Lung (tissue), 12 donors: Measurements from ENCODE around the gene LRRC10. TPM values are rescaled to one million over a fixed set of nuclear protein-coding genes. Genes with fewer than 3 reads are reported as not detected.

Experiments
- ATAC-seq: fragments of 200-7000 bp; cut with Tn5 transposase; one replicate; pipeline ENCODE4 v1.9.1; 2020; ENCODE audit warnings: moderate number of reproducible peaks; ENCODE audit not compliant: insufficient read depth, low FRiP score
- DNase-seq, 3 donors: peaks; one replicate each; pipeline ENCODE4 v3.0.0-alpha.2; 2013 to 2017
- H3K27ac ChIP-seq, 2 donors: one replicate each; pipeline ENCODE4 v1.5.1; 2013; ENCODE audit warnings: mild to moderate bottlenecking in 2 of 2, moderate library complexity in 2 of 2, control low read depth in 1 of 2, inconsistent platforms in 1 of 2, low read depth in 1 of 2, low read length in 1 of 2
- H3K27me3 ChIP-seq, 3 donors: one replicate each; pipeline ENCODE4 v1.5.1; 2013; ENCODE audit warnings: low read length in 2 of 3; ENCODE audit not compliant: control insufficient read depth in 3 of 3, insufficient read depth in 3 of 3
- H3K36me3 ChIP-seq, 4 donors: one replicate each; pipeline ENCODE4 v1.5.1; 2013; ENCODE audit warnings: low read length in 4 of 4, mild to moderate bottlenecking in 1 of 4, moderate library complexity in 1 of 4; ENCODE audit not compliant: control insufficient read depth in 4 of 4, insufficient read depth in 4 of 4
- H3K4me1 ChIP-seq, 5 donors: one replicate each; pipeline ENCODE4 v1.5.1; 2013; ENCODE audit warnings: low read length in 5 of 5, mild to moderate bottlenecking in 2 of 5, moderate library complexity in 1 of 5; ENCODE audit not compliant: control insufficient read depth in 5 of 5, insufficient read depth in 5 of 5
- H3K4me3 ChIP-seq: one replicate; pipeline ENCODE4 v1.5.1; 2013; ENCODE audit warnings: mild to moderate bottlenecking, control low read depth, moderate library complexity
- H3K9ac ChIP-seq, 2 donors: one replicate each; pipeline ENCODE4 v1.5.1; 2013; ENCODE audit warnings: low read length in 2 of 2, control low read depth in 1 of 2; ENCODE audit not compliant: insufficient read depth in 1 of 2
- H3K9me3 ChIP-seq, 4 donors: one replicate each; pipeline ENCODE4 v1.5.1; 2013; ENCODE audit warnings: low read length in 3 of 4, mild to moderate bottlenecking in 1 of 4, moderate library complexity in 1 of 4; ENCODE audit not compliant: control insufficient read depth in 4 of 4, insufficient read depth in 3 of 4
- CTCF ChIP-seq: IDR thresholded peaks from 2 replicates; pipeline ENCODE4 v1.5.1; 2012; ENCODE audit warnings: mild to moderate bottlenecking; ENCODE audit errors: control extremely low read depth, extremely low read depth
- WGBS, 2 donors: extraction: QIAGEN DNeasy Blood & Tissue Kit; methylation state at CpG; one replicate each; pipeline ENCODE4 v1.1.7; 2013; 5-methylcytosine and 5-hydroxymethylcytosine counted together
- polyA plus RNA-seq, 2 donors: library from polyadenylated mRNA; stranded (reverse); fragments of 200-250 nt; gene quantifications; one replicate each; pipeline ENCODE4 v1.2.1, GENCODE V29; 2013
- total RNA-seq, 2 donors: library from RNA; depleted of rRNA in 1 of 2; stranded (reverse); fragments of >200 nt in 1 of 2; gene quantifications; one replicate each; pipeline ENCODE4 v1.2.1, GENCODE V29; 2014 to 2021
- donor health status: control.
- donor health status: control.
- donor health status: Bipolar disorder and iron deficiency.
- donor health status: healthy.
- donor health status: DM: yes; HTN: yes; CAD: no.

The LRRC10 gene
- total and polyA plus RNA-seq, 4 donors: 0.40 TPM; not detected in 3

- no peaks in the 10 kb centered on the region for H3K27me3 ChIP-seq
- TF ChIP-seq CTCF: no peak
- DNase-seq (peak; percentile 29 to 59 (median 37)), ATAC-seq (no peak)
- H3K9me3 ChIP-seq: no peaks in the 10 kb centered on the region
- H3K4me3 ChIP-seq: no peak overlapping the region
- H3K36me3 ChIP-seq: no peaks in the 10 kb centered on the region
- no peak overlapping the region for H3K9ac ChIP-seq
- 78 to 84% methylated on average over 13 of the region's 13 CpGs for WGBS, 2 donors
- peaks cover 0 to 6% (median 0%) of the 10 kb centered on the region in 5 donors for H3K4me1 ChIP-seq
- peak overlapping the region in 1 of 2 donors; percentile 82 for H3K27ac ChIP-seq
Observed at GRCh38 chr12:69623970-69624369, 13.3 kb upstream of the LRRC10 start.

- no peak overlapping the region for H3K27ac ChIP-seq
- WGBS, 2 donors: 89 to 96% methylated on average over 2 of the region's 2 CpGs
- H3K9ac ChIP-seq: no peak overlapping the region
- ATAC-seq (no peak), DNase-seq (no peak)
- H3K4me1 ChIP-seq: peaks cover 0 to 6% (median 0%) of the 10 kb centered on the region in 5 donors
- H3K36me3 ChIP-seq: no peaks in the 10 kb centered on the region
- H3K9me3 ChIP-seq: no peaks in the 10 kb centered on the region
- no peaks in the 10 kb centered on the region for H3K27me3 ChIP-seq
- TF ChIP-seq CTCF: no peak
- no peak overlapping the region for H3K4me3 ChIP-seq
Observed at GRCh38 chr12:69621551-69621950, 10.8 kb upstream of the LRRC10 start.

- H3K36me3 ChIP-seq: no peaks in the 10 kb centered on the region
- no peak for DNase-seq
- H3K27ac ChIP-seq: no peak overlapping the region
- H3K27me3 ChIP-seq: no peaks in the 10 kb centered on the region
- TF ChIP-seq CTCF: no peak
- no peak overlapping the region for H3K9ac ChIP-seq
- H3K9me3 ChIP-seq: no peaks in the 10 kb centered on the region
- H3K4me1 ChIP-seq: peaks cover 0 to 6% (median 0%) of the 10 kb centered on the region in 5 donors
- no peak for ATAC-seq
- WGBS, 2 donors: 88 to 98% methylated on average over 2 of the region's 2 CpGs
- no peak overlapping the region for H3K4me3 ChIP-seq
Observed at GRCh38 chr12:69620921-69621320, 10.2 kb upstream of the LRRC10 start.

- no peak for TF ChIP-seq CTCF
- H3K36me3 ChIP-seq: no peaks in the 10 kb centered on the region
- DNase-seq: peak in 2 of 3 donors; percentile 18 to 26
- no peaks in the 10 kb centered on the region for H3K27me3 ChIP-seq
- H3K4me3 ChIP-seq: no peak overlapping the region
- H3K4me1 ChIP-seq: peaks cover 0 to 6% (median 0%) of the 10 kb centered on the region in 5 donors
- no peak overlapping the region for H3K9ac ChIP-seq
- WGBS, 2 donors: 72 to 78% methylated on average over 4 of the region's 4 CpGs
- no peak overlapping the region for H3K27ac ChIP-seq
- no peaks in the 10 kb centered on the region for H3K9me3 ChIP-seq
- ATAC-seq: no peak
Observed at GRCh38 chr12:69620077-69620476, 9.4 kb upstream of the LRRC10 start.
